Stimulated activated CD8-positive, alpha-beta memory T cell treated with anti-CD3 and anti-CD28 coated beads, Interleukin-4, amount 100 ng/mL, for 1 hour (primary cell): ENCODE measurements around the gene BTN2A1.
"Not testable (repeated sequence)": the region's sequence is repeated elsewhere in the genome, so short reads cannot be mapped to it uniquely, and the experiment has no call there.

Experiments used
- DNase-seq, 2 donors: peaks; one replicate each; pipeline ENCODE4 v3.0.0-alpha.2; 2020; ENCODE audit warnings: low read depth in 2 of 2, low spot score in 1 of 2

The BTN2A1 gene

GRCh38 chr6:26489996-26490964 lies 32.5 kb downstream of the BTN2A1 start:
- no peak for DNase-seq

- no peak for DNase-seq
Measured at GRCh38 chr6:26491604-26492003, 33.8 kb downstream of the BTN2A1 start.

GRCh38 chr6:26493258-26493657 lies 35.5 kb downstream of the BTN2A1 start:
- DNase-seq = no peak

GRCh38 chr6:26494117-26494516 lies 36.4 kb downstream of the BTN2A1 start:
- DNase-seq = no peak

GRCh38 chr6:26495281-26495680 lies 37.5 kb downstream of the BTN2A1 start:
- DNase-seq = no peak

GRCh38 chr6:26497610-26498009 lies 39.9 kb downstream of the BTN2A1 start:
- DNase-seq = no peak

GRCh38 chr6:26500102-26500501 lies 42.3 kb downstream of the BTN2A1 start, which contains the start of gene BTN1A1:
Gene BTN1A1, plus strand, starts transcription at chr6:26500303. Its CDS starts 984 bp downstream, at chr6:26501287.
- no peak for DNase-seq

GRCh38 chr6:26501482-26501986 lies 43.8 kb downstream of the BTN2A1 start:
- no peak for DNase-seq

- DNase-seq = no peak
Measured at GRCh38 chr6:26502165-26502564, 44.4 kb downstream of the BTN2A1 start.

- no peak for DNase-seq
Measured at GRCh38 chr6:26502626-26503025, 44.9 kb downstream of the BTN2A1 start.

GRCh38 chr6:26507658-26508057 lies 49.9 kb downstream of the BTN2A1 start:
- no peak for DNase-seq

GRCh38 chr6:26511033-26511432 lies 53.3 kb downstream of the BTN2A1 start:
- DNase-seq = not testable (repeated sequence)

GRCh38 chr6:26514984-26515383 lies 57.2 kb downstream of the BTN2A1 start:
- DNase-seq = no peak

- no peak for DNase-seq
Measured at GRCh38 chr6:26516481-26517427, 59.0 kb downstream of the BTN2A1 start.
